Left hindlimb (tissue), 1 donor: ENCODE data around the gene USP17L10.
"Not testable (repeated sequence)": the region's sequence is repeated elsewhere in the genome, so short reads cannot be mapped to it uniquely, and the experiment has no call there.

Source experiments
- DNase-seq: peaks from one replicate; pipeline ENCODE4 v3.0.0-alpha.2; 2018

Gene USP17L10, protein sequence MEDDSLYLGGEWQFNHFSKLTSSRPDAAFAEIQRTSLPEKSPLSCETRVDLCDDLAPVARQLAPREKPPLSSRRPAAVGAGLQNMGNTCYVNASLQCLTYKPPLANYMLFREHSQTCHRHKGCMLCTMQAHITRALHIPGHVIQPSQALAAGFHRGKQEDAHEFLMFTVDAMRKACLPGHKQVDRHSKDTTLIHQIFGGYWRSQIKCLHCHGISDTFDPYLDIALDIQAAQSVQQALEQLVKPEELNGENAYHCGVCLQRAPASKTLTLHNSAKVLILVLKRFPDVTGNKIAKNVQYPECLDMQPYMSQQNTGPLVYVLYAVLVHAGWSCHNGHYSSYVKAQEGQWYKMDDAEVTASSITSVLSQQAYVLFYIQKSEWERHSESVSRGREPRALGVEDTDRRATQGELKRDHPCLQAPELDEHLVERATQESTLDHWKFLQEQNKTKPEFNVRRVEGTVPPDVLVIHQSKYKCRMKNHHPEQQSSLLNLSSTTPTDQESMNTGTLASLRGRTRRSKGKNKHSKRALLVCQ

DNA sequence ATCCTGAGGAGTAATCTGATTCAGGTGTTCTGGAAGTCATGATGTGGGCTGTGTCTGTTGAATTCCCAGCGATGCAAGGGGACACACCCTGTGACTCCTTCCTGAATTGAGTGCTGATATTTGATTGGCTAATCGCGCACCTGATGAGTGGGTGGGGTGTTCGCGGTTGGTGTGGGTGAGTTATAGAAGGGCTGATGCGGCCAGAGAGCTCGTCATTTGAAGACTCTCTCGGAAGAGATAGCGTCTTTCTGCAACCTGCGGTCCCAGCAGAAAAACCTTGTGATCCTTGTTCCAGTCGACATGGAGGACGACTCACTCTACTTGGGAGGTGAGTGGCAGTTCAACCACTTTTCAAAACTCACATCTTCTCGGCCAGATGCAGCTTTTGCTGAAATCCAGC lies at the start of gene USP17L10:
Gene USP17L10 (plus strand): TSS at position 301 of the 400 bp plus-strand sequence. CDS start 0 bp downstream, at position 301.
- DNase-seq = not testable (repeated sequence)

DNA sequence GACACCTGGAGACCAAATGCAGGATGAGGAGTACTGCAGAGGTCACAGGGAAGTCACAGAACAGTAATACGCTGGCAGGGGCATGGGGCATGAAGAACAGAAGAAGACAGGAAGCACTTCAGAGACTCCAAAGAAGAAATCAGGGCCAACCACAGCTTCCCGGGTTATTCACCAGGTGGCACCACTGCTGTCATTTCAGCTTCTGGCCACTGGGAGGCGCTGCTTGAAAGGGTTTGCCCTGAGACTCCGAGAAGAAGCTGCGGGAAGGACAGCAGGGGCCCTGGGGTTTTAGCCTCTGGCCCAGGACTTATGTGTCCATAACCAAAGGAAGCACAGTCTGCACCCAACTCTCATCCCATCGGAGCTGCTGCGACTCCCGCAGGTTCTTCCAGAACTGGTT lies 44.5 kb upstream of the USP17L10 start:
- not testable (repeated sequence) for DNase-seq

DNA sequence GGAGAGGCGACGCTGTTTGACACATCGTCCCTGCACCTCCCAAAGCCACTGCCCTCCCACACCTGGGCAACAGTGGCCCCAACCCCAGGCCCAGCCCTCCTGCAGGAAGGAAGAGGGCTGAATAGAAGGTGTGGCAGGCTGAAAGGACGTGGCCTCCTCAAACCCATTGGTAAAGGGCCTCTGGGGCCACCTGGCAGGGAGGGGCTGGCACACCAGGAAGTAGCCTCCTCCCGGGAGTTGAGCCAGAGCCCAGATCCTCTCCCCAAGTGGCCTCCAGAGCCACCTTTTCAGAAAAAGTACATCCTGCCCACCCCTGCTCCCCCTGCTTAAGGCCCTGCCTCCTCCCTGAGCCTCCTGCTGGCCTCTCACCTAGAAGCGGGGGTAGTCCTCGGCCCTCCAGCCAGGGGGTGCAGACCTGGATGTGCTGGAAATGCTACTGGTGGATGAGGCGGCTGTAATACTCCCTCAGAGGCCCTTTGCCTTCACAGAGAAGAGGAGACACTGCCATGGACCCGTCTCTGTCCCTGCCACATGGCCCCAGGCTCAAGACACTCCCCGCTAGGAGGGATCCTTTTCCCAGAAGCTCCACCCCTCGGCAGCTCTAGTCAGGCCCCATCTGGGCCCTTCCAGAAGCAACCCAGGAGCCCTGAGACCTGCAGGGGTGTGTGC lies 40.5 kb upstream of the USP17L10 start, which contains the start of gene FAM90A26:
Gene FAM90A26 (plus strand): TSS at position 619 of the 669 bp plus-strand sequence. CDS start 2,764 bp downstream, outside the sequence.
- DNase-seq = not testable (repeated sequence)

DNA sequence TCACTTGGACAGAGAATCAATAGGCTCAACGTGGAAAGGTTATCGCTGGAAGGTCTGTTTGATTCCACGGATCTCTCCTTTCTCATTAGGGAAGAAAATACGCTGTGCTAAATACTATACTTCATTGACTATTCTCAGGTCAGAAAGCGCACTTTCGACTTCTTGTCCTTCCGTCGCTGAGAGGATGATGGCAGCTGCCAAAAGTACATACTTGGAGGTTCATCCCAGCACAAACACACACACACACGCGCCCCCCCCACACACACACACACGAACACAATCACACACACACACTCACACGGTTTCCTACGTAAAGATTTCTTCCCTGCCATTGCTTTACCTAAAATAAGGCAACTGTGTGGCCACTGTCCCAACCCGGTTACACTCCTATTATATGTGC lies 4.2 kb downstream of the USP17L10 start:
- not testable (repeated sequence) for DNase-seq

DNA sequence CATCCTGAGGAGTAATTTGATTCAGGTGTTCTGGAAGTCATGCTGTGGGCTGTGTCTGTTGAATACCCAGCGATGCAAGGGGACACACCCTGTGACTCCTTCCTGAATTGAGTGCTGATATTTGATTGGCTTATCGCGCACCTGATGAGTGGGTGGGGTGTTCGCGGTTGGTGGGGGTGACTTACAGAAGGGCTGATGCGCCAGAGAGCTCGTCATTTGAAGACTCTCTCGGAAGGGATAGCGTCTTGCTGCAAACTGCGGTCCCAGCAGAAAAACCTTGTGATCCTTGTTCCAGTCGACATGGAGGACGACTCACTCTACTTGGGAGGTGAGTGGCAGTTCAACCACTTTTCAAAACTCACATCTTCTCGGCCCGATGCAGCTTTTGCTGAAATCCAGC lies 4.6 kb downstream of the USP17L10 start, which contains the start of gene USP17L11:
Gene USP17L11 (plus strand): TSS at position 301 of the 400 bp plus-strand sequence. CDS start 0 bp downstream, at position 301.
- DNase-seq = not testable (repeated sequence)

DNA sequence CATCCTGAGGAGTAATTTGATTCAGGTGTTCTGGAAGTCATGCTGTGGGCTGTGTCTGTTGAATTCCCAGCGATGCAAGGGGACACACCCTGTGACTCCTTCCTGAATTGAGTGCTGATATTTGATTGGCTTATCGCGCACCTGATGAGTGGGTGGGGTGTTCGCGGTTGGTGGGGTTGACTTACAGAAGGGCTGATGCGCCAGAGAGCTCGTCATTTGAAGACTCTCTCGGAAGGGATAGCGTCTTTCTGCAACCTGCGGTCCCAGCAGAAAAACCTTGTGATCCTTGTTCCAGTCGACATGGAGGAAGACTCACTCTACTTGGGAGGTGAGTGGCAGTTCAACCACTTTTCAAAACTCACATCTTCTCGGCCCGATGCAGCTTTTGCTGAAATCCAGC lies 9.4 kb downstream of the USP17L10 start, which contains the start of gene USP17L12:
Gene USP17L12 (plus strand): TSS at position 301 of the 400 bp plus-strand sequence. CDS start 0 bp downstream, at position 301.
- DNase-seq = not testable (repeated sequence)

DNA sequence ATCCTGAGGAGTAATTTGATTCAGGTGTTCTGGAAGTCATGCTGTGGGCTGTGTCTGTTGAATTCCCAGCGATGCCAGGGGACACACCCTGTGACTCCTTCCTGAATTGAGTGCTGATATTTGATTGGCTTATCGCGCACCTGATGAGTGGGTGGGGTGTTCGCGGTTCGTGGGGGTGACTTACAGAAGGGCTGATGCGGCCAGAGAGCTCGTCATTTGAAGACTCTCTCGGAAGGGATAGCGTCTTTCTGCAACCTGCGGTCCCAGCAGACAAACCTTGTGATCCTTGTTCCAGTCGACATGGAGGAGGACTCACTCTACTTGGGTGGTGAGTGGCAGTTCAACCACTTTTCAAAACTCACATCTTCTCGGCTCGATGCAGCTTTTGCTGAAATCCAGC lies 14.1 kb downstream of the USP17L10 start, which contains the start of gene USP17L13:
Gene USP17L13 (plus strand): TSS at position 301 of the 400 bp plus-strand sequence. CDS start 0 bp downstream, at position 301.
- DNase-seq = not testable (repeated sequence)

DNA sequence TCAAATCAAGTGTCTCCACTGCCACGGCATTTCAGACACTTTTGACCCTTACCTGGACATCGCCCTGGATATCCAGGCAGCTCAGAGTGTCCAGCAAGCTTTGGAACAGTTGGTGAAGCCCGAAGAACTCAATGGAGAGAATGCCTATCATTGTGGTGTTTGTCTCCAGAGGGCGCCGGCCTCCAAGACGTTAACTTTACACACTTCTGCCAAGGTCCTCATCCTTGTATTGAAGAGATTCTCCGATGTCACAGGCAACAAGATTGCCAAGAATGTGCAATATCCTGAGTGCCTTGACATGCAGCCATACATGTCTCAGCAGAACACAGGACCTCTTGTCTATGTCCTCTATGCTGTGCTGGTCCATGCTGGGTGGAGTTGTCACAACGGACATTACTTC lies 19.8 kb downstream of the USP17L10 start:
- DNase-seq = not testable (repeated sequence)

DNA sequence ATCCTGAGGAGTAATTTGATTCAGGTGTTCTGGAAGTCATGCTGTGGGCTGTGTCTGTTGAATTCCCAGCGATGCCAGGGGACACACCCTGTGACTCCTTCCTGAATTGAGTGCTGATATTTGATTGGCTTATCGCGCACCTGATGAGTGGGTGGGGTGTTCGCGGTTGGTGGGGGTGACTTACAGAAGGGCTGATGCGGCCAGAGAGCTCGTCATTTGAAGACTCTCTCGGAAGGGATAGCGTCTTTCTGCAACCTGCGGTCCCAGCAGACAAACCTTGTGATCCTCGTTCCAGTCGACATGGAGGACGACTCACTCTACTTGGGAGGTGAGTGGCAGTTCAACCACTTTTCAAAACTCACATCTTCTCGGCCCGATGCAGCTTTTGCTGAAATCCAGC lies 23.6 kb downstream of the USP17L10 start, which contains the start of gene USP17L15:
Gene USP17L15 (plus strand): TSS at position 301 of the 400 bp plus-strand sequence. CDS start 0 bp downstream, at position 301.
- DNase-seq = not testable (repeated sequence)

DNA sequence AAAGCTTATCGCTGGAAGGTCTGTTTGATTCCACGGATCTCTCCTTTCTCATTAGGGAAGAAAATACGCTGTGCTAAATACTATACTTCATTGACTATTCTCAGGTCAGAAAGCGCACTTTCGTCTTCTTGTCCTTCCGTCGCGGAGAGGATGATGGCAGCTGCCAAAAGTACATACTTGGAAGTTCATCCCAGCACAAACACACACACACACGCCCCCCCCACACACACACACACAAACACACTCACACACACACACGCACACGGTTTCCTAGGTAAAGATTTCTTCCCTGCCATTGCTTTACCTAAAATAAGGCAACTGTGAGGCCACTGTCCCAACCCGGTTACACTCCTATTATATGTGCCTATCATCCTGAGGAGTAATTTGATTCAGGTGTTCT lies 28.0 kb downstream of the USP17L10 start:
- DNase-seq = not testable (repeated sequence)

DNA sequence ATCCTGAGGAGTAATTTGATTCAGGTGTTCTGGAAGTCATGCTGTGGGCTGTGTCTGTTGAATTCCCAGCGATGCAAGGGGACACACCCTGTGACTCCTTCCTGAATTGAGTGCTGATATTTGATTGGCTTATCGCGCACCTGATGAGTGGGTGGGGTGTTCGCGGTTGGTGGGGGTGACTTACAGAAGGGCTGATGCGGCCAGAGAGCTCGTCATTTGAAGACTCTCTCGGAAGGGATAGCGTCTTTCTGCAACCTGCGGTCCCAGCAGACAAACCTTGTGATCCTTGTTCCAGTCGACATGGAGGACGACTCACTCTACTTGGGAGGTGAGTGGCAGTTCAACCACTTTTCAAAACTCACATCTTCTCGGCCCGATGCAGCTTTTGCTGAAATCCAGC lies 33.1 kb downstream of the USP17L10 start, which contains the start of gene USP17L17:
Gene USP17L17 (plus strand): TSS at position 301 of the 400 bp plus-strand sequence. CDS start 0 bp downstream, at position 301.
- not testable (repeated sequence) for DNase-seq

DNA sequence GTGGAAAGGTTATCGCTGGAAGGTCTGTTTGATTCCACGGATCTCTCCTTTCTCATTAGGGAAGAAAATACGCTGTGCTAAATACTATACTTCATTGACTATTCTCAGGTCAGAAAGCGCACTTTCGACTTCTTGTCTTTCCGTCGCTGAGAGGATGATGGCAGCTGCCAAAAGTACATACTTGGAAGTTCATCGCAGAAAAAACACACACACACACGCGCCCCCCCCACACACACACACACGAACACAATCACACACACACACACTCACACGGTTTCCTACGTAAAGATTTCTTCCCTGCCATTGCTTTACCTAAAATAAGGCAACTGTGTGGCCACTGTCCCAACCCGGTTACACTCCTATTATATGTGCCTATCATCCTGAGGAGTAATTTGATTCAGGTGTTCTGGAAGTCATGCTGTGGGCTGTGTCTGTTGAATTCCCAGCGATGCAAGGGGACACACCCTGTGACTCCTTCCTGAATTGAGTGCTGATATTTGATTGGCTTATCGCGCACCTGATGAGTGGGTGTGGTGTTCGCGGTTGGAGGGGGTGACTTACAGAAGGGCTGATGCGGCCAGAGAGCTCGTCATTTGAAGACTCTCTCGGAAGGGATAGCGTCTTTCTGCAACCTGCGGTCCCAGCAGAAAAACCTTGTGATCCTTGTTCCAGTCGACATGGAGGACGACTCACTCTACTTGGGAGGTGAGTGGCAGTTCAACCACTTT lies 37.7 kb downstream of the USP17L10 start, which contains the start of gene USP17L18:
Gene USP17L18 (plus strand): TSS at position 678 of the 728 bp plus-strand sequence. CDS start 0 bp downstream, at position 678.
- not testable (repeated sequence) for DNase-seq

DNA sequence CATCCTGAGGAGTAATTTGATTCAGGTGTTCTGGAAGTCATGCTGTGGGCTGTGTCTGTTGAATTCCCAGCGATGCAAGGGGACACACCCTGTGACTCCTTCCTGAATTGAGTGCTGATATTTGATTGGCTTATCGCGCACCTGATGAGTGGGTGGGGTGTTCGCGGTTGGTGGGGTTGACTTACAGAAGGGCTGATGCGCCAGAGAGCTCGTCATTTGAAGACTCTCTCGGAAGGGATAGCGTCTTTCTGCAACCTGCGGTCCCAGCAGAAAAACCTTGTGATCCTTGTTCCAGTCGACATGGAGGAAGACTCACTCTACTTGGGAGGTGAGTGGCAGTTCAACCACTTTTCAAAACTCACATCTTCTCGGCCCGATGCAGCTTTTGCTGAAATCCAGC lies 42.6 kb downstream of the USP17L10 start, which contains the start of gene USP17L19:
Gene USP17L19 (plus strand): TSS at position 301 of the 400 bp plus-strand sequence. CDS start 0 bp downstream, at position 301.
- not testable (repeated sequence) for DNase-seq

DNA sequence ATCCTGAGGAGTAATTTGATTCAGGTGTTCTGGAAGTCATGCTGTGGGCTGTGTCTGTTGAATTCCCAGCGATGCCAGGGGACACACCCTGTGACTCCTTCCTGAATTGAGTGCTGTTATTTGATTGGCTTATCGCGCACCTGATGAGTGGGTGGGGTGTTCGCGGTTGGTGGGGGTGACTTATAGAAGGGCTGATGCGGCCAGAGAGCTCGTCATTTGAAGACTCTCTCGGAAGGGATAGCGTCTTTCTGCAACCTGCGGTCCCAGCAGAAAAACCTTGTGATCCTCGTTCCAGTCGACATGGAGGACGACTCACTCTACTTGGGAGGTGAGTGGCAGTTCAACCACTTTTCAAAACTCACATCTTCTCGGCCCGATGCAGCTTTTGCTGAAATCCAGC lies 47.4 kb downstream of the USP17L10 start, which contains the start of gene USP17L20:
Gene USP17L20 (plus strand): TSS at position 301 of the 400 bp plus-strand sequence. CDS start 0 bp downstream, at position 301.
- DNase-seq = not testable (repeated sequence)
